G401.6 (cell line): ENCODE data around the gene RFESD.
A peak's percentile ranks its signal among the peaks of the same experiment; 100 is the strongest.

Source experiments
- FAIRE-seq: peaks from 2 replicates; lab custom pipeline; 2012; peaks lifted over from hg19 to GRCh38; lab: Jason Lieb, UNC

The RFESD gene

GRCh38 chr5:95646569-95647431, at the start of gene RFESD:
Gene RFESD, plus strand, starts transcription at chr5:95646777. Its CDS starts 5,495 bp downstream, at chr5:95652272.
- peak; percentile 31 for FAIRE-seq

- FAIRE-seq: no peak
Observed at GRCh38 chr5:95599252-95599651, 47.3 kb upstream of the RFESD start.

DNA sequence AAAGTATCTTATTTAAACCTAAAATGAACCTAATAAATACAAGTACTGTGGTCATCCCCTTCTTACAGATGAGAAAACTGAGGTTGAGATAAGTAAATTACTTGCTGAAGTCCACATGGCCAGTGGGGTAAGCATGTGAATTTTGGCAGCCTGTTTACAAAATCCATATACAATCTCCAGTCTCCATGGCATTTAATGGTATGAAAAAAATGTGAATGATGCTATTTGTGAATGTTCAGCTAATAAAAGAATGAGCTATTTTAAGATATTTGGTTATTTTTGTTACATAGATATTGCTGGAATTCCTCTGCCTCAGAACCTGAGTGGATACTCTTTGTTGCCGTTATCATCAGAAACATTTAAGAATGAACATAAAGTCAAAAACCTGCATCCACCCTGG, 46.0 kb upstream of the RFESD start:
- FAIRE-seq: no peak

GRCh38 chr5:95605786-95606185, 40.8 kb upstream of the RFESD start:
- no peak for FAIRE-seq

DNA sequence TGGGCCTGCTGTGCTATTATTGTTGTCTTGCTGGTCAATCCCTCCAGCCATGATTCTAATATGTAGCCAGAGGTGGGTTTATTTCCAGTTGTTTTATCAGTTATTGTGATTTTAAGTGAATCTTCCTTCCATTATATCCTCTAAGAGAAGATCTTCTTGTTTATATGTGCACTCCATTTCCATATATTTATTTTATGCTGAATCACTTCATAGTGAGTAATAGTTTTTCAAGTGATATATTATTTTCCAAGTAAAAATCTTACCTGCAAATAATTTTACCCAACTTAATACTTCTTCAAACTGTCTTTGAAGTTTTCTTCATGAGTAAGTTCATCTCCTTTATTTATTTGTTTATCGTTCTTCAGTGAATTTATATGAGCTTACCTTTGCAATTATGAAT, 40.2 kb upstream of the RFESD start:
- no peak for FAIRE-seq

DNA sequence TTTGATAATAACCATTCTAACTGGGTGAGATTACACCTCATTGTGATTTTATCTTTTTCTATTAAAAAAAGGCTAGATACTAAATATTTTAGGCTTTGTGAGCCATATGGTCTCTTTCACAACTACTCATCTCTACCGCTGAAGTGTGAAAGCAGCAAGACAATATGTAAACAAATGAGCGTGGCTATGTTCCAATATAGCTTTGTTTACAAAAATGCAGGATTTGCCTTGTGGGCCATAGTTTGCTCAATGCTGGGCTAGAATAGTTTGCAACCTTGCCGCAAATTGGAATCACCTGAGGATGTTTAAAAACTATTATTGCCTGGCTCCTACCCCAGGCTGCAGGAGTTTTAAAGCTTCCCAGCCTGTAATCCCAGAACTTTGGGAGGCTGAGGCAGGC, 36.9 kb upstream of the RFESD start:
- no peak for FAIRE-seq

DNA sequence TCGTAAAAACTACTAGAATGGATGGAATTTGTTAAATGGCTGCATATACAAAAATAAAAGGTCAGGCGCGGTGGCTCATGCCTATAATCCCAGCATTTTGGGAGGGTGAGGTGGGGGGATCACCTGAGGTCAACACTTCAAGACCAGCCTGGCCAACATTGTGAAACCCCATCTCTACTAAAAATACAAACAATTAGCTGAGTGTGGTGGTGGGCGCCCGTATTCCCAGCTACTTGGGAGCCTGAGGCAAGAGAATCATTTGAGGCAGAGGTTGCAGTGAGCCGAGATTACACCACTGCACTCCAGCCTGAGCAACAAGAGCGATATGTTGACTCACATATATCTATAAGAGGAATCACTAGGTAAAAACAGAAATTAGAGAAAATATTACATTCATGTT, 36.0 kb upstream of the RFESD start:
- FAIRE-seq: no peak

DNA sequence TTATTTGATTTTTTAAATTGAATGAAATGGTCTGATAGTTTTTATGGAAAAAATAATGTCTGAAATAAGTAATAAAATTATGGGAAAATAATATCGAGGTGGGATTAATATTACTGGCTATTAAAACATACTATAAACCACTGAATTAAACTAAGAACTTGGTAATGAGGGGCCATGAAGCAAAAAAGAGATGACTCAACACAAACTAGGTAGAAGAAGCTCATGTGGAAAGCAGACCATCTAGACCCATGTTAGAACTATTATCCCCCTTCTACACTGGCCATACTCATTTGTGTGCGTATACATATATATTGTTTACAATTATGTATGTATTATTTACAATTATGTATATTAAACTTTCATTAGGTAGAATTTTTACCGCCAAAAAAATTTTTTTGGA, 35.2 kb upstream of the RFESD start:
- FAIRE-seq: peak; percentile 40

DNA sequence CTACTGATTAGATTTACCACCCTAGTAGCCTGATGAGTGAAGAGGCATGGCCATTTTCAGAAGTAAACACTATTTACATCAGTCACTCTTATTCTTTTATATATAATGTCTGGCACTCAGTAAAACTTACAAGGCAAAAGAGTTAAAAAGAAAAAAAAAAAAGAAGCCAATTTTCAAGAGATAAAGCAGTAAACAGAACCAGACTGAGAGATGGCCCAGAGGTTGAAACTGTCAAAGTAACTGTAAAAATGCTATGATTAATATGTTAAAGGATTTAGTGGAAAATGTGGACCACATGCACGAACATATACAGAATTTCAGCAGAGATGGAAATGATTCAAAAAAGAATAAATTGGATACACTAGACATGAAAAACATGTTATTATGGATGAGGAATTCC, 33.1 kb upstream of the RFESD start:
- no peak for FAIRE-seq

GRCh38 chr5:95615164-95615467, 31.5 kb upstream of the RFESD start:
- no peak for FAIRE-seq

DNA sequence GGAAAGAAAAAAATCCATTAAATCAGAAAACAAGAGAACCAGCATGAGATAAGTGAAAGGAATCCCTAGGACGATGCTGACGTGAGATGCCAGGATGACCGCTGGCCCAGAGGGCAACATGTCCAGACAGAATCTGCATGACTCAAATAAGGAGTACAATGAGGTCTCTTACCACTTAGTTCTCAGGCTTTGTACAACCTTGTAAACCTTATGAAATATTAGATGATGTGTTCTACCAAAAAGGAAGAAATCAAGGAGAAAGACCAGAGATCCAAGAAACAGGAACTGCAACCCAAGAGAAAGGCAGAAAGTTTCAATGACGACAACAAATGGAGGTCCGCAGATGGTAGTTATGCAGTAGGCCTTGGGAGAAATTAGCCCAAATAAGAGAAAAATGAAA, 29.5 kb upstream of the RFESD start:
- no peak for FAIRE-seq

GRCh38 chr5:95619096-95619495, 27.5 kb upstream of the RFESD start:
- FAIRE-seq: no peak

- no peak for FAIRE-seq
Observed at GRCh38 chr5:95619514-95620029, 27.0 kb upstream of the RFESD start.

DNA sequence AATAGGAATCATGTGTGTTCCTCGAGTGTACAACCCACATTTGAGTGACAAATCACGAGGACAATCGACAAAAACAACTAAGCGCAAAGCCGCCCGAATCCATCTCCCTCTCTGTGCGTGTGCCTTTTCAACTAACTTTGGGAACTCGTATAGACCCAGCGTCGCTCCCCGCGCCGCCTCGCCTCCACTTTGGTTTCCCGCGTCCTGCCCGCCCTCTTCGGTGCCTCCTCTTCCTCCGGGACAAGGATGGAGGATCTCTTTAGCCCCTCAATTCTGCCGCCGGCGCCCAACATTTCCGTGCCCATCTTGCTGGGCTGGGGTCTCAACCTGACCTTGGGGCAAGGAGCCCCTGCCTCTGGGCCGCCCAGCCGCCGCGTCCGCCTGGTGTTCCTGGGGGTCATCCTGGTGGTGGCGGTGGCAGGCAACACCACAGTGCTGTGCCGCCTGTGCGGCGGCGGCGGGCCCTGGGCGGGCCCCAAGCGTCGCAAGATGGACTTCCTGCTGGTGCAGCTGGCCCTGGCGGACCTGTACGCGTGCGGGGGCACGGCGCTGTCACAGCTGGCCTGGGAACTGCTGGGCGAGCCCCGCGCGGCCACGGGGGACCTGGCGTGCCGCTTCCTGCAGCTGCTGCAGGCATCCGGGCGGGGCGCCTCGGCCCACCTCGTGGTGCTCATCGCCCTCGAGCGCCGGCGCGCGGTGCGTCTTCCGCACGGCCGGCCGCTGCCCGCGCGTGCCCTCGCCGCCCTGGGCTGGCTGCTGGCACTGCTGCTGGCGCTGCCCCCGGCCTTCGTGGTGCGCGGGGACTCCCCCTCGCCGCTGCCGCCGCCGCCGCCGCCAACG, 26.3 kb upstream of the RFESD start, which contains the start of gene GPR150:
Gene GPR150 (plus strand): TSS at position 58 of the 840 bp plus-strand sequence. CDS start 189 bp downstream, at position 247.
- FAIRE-seq: no peak

DNA sequence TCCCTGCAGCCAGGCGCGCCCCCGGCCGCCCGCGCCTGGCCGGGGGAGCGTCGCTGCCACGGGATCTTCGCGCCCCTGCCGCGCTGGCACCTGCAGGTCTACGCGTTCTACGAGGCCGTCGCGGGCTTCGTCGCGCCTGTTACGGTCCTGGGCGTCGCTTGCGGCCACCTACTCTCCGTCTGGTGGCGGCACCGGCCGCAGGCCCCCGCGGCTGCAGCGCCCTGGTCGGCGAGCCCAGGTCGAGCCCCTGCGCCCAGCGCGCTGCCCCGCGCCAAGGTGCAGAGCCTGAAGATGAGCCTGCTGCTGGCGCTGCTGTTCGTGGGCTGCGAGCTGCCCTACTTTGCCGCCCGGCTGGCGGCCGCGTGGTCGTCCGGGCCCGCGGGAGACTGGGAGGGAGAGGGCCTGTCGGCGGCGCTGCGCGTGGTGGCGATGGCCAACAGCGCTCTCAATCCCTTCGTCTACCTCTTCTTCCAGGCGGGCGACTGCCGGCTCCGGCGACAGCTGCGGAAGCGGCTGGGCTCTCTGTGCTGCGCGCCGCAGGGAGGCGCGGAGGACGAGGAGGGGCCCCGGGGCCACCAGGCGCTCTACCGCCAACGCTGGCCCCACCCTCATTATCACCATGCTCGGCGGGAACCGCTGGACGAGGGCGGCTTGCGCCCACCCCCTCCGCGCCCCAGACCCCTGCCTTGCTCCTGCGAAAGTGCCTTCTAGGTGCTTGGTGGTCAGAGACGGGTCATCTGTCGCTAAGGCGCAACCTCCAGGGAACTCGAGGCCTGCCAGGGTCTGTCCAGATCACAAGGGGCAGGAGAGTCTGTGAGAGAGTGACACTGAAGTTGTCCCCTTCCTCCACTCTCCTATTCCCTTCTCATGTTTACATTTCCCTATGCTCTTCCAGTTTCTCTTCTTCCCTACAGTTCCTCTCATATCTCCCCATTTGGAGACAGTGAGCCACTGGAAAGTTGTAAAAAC, 25.4 kb upstream of the RFESD start:
- FAIRE-seq: no peak

DNA sequence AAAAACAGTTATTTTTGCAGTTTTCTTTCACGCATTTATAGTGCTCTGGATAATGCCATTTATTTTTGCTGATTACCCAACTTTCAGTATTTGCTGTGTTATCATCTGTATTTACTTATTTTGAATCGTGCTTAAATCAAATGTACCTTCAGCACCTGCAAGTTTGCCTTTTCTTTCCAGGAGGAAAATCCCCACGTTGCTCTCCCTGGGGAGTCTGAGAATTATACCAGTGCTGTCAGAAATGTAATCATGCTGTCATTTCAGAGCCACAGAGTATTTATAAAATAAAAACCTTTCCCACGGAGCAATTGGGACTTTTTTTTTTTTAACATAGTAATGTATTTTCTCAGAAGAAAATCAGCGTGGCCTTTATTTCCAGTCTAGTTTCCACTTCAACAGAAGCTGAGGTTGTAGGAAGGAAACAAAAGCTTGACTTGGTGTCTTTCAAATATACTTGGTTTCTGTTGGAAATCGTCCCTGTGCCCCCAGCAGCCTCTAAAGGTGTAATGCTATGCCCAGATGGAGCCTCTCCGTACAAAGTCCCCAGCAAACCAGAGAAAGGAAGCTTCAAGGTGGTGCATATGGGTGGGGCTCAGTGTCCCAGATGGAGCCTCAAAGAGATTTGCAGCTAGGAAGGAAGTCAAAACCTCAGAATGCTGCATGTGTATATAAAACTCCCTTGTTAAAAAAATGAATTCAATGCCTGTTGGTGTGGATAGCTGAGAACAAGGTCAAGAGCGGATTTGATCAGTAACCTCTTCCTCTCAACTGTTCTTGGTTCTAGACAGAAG, 24.5 kb upstream of the RFESD start:
- FAIRE-seq: no peak

DNA sequence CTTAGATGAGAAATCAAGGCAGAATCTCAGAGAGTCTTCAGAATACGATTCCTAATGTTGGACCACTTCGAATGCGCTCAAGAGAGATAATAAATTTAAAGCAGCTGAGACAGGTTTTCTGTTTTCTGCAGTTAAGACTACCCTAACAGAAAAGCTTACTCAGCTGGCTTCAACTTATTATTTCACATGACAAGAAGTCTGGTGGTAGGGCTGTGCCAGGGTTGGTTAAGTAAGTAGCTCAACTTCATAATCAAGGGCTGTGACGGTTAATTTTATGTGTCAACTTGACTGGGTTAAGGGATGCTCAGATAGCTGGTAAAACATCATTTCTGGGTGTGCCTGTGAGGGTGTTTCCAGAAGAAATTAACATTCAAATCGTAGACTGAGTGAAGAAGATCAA, 22.9 kb upstream of the RFESD start:
- no peak for FAIRE-seq

DNA sequence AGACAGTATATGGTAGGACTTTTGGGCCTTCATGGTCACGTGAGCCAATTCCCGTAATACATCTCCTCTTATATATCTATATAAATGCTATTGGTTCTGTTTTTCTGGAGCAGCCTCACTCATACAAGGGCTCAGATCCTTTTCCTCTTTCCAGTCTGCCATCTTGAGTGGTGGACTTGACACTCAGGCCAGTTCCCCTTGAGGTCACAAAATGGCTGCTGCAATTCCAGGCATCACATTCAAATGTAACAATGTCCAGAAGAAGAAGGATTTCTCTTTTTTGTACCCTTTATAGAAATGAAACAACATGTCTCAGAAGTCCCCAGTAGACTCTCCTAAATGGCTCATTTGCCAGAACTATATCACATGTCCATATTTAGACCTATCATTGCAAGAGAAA, 22.2 kb upstream of the RFESD start:
- FAIRE-seq: no peak

- FAIRE-seq: no peak
Observed at GRCh38 chr5:95626701-95627100, 19.9 kb upstream of the RFESD start.

DNA sequence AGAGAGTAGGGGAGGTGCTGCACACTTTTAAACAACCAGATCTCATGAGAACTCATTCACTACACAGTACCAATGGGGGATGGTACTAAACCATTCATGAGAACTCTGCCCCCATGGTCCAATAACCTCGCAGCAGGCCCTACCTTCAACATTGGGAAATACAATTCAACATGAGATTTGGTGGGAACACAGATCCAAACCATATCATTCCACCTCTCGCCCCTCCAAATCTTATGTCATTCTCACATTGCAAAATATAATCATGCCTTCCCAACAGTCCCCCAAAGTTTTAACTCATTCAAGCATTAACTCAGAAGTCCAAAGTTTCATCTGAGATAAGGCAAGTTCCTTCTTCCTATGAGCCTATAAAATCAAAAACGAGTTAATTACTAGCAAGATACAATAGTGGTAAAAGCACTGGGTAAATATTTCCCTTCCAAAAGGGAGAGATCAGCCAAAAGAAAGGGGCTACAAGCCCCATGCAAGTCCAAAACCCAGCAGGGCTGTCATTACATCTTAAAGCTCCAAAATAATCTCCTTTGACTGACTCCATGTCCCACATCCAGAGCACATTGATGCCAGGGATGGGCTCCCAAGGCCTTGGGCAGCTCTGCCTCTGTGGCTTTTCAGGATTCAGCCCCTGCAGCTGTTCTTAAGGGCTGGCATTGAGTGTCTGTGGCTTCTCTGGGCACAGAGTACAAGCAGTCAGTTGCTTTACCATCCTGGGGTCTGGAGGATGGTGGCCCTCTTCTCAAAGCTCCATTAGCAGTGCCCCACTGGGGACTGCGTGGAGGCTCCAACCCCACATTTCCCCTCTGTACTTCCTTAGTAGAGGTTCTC, 18.4 kb upstream of the RFESD start:
- FAIRE-seq: no peak
